Right lobe of liver (tissue), 4 donors: ENCODE data around the gene CZIB.

Experiments
- CTCF ChIP-seq, 4 donors: fragments of 200-600 bp in 3 of 4; fragments of 450-650 bp in 1 of 4; IDR thresholded peaks; one replicate each; pipeline versions ENCODE4 v1.5.1 to v1.8.0; 2016 to 2022; ENCODE audit warnings: antibody characterized with exemption in 4 of 4, mild to moderate bottlenecking in 2 of 4
- POLR2A ChIP-seq: fragments of 450-650 bp; IDR thresholded peaks from one replicate; pipeline ENCODE4 v1.6.1; 2017; ENCODE audit warnings: antibody characterized with exemption, mild to moderate bottlenecking
- donor health status: DM: no; HTN: no; CAD: no.
- donor health status: DM: no; HTN: no; CAD: no.
- donor health status: DM: no; HTN: yes; CAD: no.

- TF ChIP-seq CTCF (IDR thresholded peaks at IDR 0.05): no peak
- TF ChIP-seq POLR2A: no peak
These were observed 12.7 kb downstream of the CZIB start for GRCh38 chr1:53207726-53208125.
